ENCODE measurements around the gene ACSS1. TPM values are rescaled to one million over a fixed set of nuclear protein-coding genes. Genes with fewer than 3 reads are reported as not detected.

The ACSS1 gene
- polyA plus RNA-seq (2012; ENCODE audit: insufficient read length, low read depth): not detected

DNA sequence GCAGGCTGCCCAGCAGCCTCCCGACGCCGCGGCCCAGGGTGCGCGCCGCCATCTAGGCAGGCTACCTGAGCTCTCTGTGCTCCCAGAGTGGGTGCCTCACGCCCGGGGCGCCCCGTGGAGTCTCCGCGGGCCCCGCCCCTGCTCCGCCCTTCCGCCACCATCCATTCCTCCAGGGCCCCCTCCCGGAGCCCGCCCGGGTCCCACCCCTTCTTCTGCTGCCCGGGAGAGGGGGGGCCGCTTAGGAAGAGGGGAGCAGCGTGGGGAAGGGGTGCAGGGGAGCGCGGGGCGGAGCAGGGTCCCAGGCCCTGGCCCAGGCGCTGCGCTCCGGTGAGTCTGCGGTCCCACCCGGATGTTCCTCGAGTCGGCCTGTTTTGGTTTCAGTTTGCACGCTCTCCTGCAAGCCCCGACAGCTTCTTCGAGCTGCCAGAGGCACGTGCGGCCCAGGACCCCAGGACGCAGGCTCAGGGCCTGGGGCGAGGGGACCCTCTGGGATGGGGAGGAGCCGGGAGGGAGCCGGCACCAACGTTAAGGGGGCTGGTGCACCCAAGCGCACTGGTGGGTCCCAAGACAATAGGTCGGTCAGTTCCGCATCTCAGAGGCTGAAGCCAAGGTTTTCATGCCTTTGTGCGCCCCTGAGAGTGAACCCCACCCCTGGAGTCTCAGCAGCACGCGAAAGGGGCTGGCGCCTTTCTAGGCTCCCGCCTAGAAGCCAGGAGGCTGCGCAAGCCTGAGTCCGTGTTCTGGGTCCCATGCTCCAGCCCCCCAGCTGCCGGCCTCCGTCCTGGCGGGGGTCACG lies at the start of gene ACSS1:
Gene ACSS1, minus strand, starts transcription at position 89 of the 796 bp plus-strand sequence. Its CDS starts 37 bp downstream, at position 52.
- TF ChIP-seq, protein P1, sequence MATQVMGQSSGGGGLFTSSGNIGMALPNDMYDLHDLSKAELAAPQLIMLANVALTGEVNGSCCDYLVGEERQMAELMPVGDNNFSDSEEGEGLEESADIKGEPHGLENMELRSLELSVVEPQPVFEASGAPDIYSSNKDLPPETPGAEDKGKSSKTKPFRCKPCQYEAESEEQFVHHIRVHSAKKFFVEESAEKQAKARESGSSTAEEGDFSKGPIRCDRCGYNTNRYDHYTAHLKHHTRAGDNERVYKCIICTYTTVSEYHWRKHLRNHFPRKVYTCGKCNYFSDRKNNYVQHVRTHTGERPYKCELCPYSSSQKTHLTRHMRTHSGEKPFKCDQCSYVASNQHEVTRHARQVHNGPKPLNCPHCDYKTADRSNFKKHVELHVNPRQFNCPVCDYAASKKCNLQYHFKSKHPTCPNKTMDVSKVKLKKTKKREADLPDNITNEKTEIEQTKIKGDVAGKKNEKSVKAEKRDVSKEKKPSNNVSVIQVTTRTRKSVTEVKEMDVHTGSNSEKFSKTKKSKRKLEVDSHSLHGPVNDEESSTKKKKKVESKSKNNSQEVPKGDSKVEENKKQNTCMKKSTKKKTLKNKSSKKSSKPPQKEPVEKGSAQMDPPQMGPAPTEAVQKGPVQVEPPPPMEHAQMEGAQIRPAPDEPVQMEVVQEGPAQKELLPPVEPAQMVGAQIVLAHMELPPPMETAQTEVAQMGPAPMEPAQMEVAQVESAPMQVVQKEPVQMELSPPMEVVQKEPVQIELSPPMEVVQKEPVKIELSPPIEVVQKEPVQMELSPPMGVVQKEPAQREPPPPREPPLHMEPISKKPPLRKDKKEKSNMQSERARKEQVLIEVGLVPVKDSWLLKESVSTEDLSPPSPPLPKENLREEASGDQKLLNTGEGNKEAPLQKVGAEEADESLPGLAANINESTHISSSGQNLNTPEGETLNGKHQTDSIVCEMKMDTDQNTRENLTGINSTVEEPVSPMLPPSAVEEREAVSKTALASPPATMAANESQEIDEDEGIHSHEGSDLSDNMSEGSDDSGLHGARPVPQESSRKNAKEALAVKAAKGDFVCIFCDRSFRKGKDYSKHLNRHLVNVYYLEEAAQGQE (IDR thresholded peaks at IDR 0.05; ENCODE audit: insufficient read depth in 1 of 2, low read depth in 2 of 2, low read length in 2 of 2): no peak
- TF ChIP-seq POLR2AphosphoS5 (IDR thresholded peaks at IDR 0.05; ENCODE audit: low read depth, low read length): no peak

DNA sequence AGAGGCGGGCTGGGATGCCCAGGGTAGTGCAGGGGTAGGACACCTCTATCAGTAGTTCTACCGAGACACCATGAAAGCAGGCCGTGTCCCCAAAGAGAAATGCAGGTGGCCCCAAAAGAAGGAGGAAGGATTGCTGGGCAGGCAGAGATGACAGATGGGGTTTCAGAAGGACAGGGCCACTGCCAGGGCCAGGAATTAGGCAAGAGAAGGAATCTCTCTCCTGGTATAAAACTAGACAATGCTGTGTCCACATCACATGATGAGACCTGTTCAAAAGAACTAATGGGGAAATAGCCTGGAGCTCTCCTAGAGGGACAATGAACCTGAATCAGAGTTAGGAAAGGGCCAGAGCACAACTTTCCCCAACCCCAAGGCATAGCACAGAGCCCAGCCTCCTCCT lies 45.6 kb upstream of the ACSS1 start:
- TF ChIP-seq FOXP2 (optimal IDR thresholded peaks at IDR 0.05; ENCODE audit: borderline replicate concordance, extremely low read depth, extremely low read length, insufficient read depth) (no peak), SIN3A (IDR thresholded peaks at IDR 0.05; ENCODE audit: borderline replicate concordance, insufficient read depth, low read length) (no peak), TAF1 (IDR thresholded peaks at IDR 0.05; ENCODE audit: borderline replicate concordance, insufficient read depth, low read length) (no peak), POLR2AphosphoS5 (IDR thresholded peaks at IDR 0.05; ENCODE audit: low read depth, low read length) (no peak)
- TF ChIP-seq, protein P1 (IDR thresholded peaks at IDR 0.05; ENCODE audit: insufficient read depth in 1 of 2, low read depth in 2 of 2, low read length in 2 of 2): no peak

DNA sequence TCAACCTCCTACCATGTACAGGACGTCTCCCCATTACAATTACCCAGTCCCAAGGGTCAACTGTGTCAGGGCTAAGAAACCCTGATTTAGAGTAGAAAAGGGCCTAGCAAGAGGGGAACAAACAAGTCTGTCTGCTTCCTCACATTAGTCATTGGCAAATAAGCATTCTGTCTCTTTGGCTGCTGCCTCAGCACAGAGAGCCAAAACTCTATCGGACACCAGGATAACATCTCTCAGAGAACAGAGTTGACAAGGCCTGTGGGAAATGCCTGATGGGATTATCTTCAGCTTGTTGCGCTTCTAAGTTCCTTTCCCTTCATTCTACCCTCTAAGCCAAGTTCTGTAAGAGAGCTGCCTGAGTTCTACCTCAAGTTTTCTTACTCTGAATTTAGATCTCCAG lies 43.0 kb upstream of the ACSS1 start:
- TF ChIP-seq SIN3A (IDR thresholded peaks at IDR 0.05; ENCODE audit: borderline replicate concordance, insufficient read depth, low read length): no peak

DNA sequence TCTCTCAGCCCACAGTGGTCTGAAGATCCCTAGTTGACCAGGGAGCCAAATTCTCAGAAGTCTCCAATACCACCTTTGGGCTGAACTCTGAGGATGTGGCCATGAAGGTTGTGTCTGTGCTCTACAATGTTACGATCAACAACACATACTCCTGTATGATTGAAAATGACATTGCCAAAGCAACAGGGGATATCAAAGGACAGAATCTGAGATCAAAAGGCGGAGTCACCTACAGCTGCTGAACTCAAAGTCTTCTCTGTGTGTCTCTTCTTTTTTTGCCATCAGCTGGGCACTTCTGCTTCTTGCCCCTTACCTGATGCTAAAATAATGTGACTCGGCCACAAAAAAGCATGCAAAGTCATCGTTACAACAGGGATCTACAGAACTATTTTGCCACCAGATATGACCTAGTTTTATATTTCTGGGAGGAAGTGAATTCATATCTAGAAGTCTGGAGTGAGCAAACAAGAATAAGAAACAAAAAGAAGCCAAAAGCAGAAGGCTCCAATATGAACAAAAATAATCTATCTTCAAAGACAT lies 41.7 kb upstream of the ACSS1 start:
- TF ChIP-seq, protein P1 (IDR thresholded peaks at IDR 0.05; ENCODE audit: insufficient read depth in 1 of 2, low read depth in 2 of 2, low read length in 2 of 2): no peak
- TF ChIP-seq SIN3A (IDR thresholded peaks at IDR 0.05; ENCODE audit: borderline replicate concordance, insufficient read depth, low read length) (no peak), TAF1 (IDR thresholded peaks at IDR 0.05; ENCODE audit: borderline replicate concordance, insufficient read depth, low read length) (no peak), POLR2AphosphoS5 (IDR thresholded peaks at IDR 0.05; ENCODE audit: low read depth, low read length) (no peak), FOXP2 (optimal IDR thresholded peaks at IDR 0.05; ENCODE audit: borderline replicate concordance, extremely low read depth, extremely low read length, insufficient read depth) (no peak)

DNA sequence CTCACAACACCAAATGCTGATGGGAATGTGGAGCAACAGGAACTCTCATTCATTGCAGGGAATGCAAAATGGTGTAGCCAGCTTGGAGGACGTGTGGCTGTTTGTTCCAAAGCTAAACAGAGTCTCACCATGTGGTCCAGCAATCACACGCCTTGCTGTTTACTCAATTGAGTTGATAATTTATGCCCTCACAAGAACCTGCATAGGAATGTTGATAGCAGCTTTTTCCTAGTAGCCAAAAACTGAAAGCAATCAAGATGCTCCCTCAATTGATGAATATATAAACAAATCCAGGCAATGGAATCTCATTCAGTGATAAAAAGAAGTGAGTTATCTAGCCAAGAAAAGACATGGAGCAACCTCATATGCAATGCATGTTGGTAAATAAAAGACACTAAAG lies 39.6 kb upstream of the ACSS1 start:
- TF ChIP-seq FOXP2 (optimal IDR thresholded peaks at IDR 0.05; ENCODE audit: borderline replicate concordance, extremely low read depth, extremely low read length, insufficient read depth): no peak
- TF ChIP-seq, protein P1 (IDR thresholded peaks at IDR 0.05; ENCODE audit: insufficient read depth in 1 of 2, low read depth in 2 of 2, low read length in 2 of 2): no peak
- no peak for TF ChIP-seq POLR2AphosphoS5 (IDR thresholded peaks at IDR 0.05; ENCODE audit: low read depth, low read length)
- TF ChIP-seq SIN3A (IDR thresholded peaks at IDR 0.05; ENCODE audit: borderline replicate concordance, insufficient read depth, low read length): no peak
- no peak for TF ChIP-seq TAF1 (IDR thresholded peaks at IDR 0.05; ENCODE audit: borderline replicate concordance, insufficient read depth, low read length)

Data from PFSK-1 (cell line).